Natural killer cell treated with Interleukin-12 subunit alpha and Interleukin-12 subunit beta and Interleukin-15 and Interleukin-18, amount 100 ng/mL, for 72 hours (primary cell): ENCODE measurements around the gene FER. TPM values are rescaled to one million over a fixed set of nuclear protein-coding genes. Genes with fewer than 3 reads are reported as not detected.

Source experiments
- ATAC-seq, 2 donors: fragments of 150-1000 bp; cut with Tn5 transposase in 1 of 2; sonication (Bioruptor Pico), chemical (Tn5 transposase) in 1 of 2; 2 replicates each; pipeline ENCODE4 v1.10.0; 2021
- DNase-seq: peaks from one replicate; pipeline ENCODE4 v3.0.0; 2022; ENCODE audit warnings: low spot score
- H3K27ac Mint-ChIP-seq, 2 donors: 1 replicate in 1 of 2; 2 replicates in 1 of 2; pipeline ENCODE4 v1.8.0; 2022; ENCODE audit warnings: mixed read lengths in 2 of 2, mild to moderate bottlenecking in 1 of 2, moderate library complexity in 1 of 2
- H3K27me3 Mint-ChIP-seq, 2 donors: 1 replicate in 1 of 2; 2 replicates in 1 of 2; pipeline ENCODE4 v1.8.0; 2022; ENCODE audit warnings: mixed read lengths in 2 of 2
- H3K36me3 Mint-ChIP-seq: one replicate; pipeline ENCODE4 v1.8.0; 2022; ENCODE audit warnings: mixed read lengths
- H3K4me1 Mint-ChIP-seq, 2 donors: 1 replicate in 1 of 2; 2 replicates in 1 of 2; pipeline ENCODE4 v1.8.0; 2022; ENCODE audit warnings: low read depth in 2 of 2, mixed read lengths in 2 of 2, mild to moderate bottlenecking in 1 of 2
- H3K4me3 Mint-ChIP-seq: one replicate; pipeline ENCODE4 v1.8.0; 2022; ENCODE audit warnings: mixed read lengths
- H3K9me3 Mint-ChIP-seq: 2 replicates; pipeline ENCODE4 v1.8.0; 2022; ENCODE audit warnings: mixed read lengths
- total RNA-seq, 2 donors: library from RNA; stranded (reverse); gene quantifications; one replicate each; pipeline ENCODE4 v1.2.3, GENCODE V29; 2022

The FER gene
- total RNA-seq, 2 donors from 2014 or later, result 13.4 to 22.1 TPM

- no peak for ATAC-seq
- no peak for DNase-seq
- no peak overlapping the region for H3K4me3 Mint-ChIP-seq
- H3K36me3 Mint-ChIP-seq, result no peaks in the 10 kb centered on the region
- H3K4me1 Mint-ChIP-seq, result no peaks in the 10 kb centered on the region
- no peak overlapping the region for H3K27ac Mint-ChIP-seq
- no peaks in the 10 kb centered on the region for H3K27me3 Mint-ChIP-seq
- no peaks in the 10 kb centered on the region for H3K9me3 Mint-ChIP-seq
These were observed 336.2 kb downstream of the FER start for GRCh38 chr5:109083937-109084336.

DNA sequence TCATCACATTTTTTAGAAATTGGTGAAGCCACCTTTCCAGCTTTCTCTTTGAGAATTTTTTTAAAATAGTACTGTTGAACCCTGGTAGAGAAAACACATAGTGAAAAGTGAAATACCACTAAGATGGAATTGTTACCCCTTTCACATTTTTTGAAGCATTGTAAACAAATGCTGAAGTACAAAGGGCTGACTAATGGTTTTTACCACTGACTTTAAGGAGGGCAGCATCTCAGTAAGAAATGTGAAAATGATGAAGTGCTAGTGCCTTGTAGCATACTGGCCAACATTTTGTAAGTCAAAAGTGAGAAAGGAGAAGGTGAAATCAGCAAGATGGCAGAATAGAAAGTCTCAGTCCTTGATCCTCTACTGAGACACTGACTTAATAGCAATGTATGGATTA, 341.5 kb downstream of the FER start:
- Mint-ChIP-seq H3K4me1 (no peaks in the 10 kb centered on the region), H3K4me3 (no peak overlapping the region), H3K27me3 (no peaks in the 10 kb centered on the region), H3K9me3 (no peaks in the 10 kb centered on the region), H3K36me3 (peaks cover 8% of the 10 kb centered on the region), H3K27ac (no peak overlapping the region)
- DNase-seq, result no peak
- no peak for ATAC-seq

- ATAC-seq, result no peak
- Mint-ChIP-seq H3K36me3 (no peaks in the 10 kb centered on the region), H3K4me1 (no peaks in the 10 kb centered on the region), H3K9me3 (no peaks in the 10 kb centered on the region), H3K4me3 (no peak overlapping the region), H3K27me3 (no peaks in the 10 kb centered on the region), H3K27ac (no peak overlapping the region)
- no peak for DNase-seq
These were observed 351.4 kb downstream of the FER start for GRCh38 chr5:109099081-109099480.

DNA sequence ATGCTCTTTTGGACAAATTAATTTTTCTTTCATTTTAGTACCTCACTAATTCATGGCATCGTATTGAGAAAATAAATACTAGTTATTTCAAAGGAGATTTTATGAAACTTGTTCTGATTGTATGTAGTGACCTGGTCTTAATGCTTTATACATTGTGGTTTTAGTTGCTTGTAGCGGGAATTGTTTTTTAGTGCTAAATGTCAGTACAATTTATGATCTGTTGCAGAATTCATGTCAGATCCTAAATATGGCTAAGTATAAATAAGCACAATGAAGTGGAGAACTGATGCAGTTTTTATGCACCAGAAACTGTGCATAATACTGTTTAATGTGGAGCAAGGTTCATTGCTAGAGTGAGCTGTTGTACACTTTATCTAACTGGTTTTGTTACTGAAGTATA, 353.3 kb downstream of the FER start:
- no peaks in the 10 kb centered on the region for H3K9me3 Mint-ChIP-seq
- no peaks in the 10 kb centered on the region for H3K36me3 Mint-ChIP-seq
- no peaks in the 10 kb centered on the region for H3K27me3 Mint-ChIP-seq
- no peak for ATAC-seq
- H3K27ac Mint-ChIP-seq, result no peak overlapping the region
- H3K4me1 Mint-ChIP-seq, result no peaks in the 10 kb centered on the region
- no peak overlapping the region for H3K4me3 Mint-ChIP-seq
- DNase-seq, result no peak

GRCh38 chr5:109102096-109102690, 354.5 kb downstream of the FER start:
- H3K36me3 Mint-ChIP-seq, result no peaks in the 10 kb centered on the region
- DNase-seq (no peak), ATAC-seq (no peak)
- no peak overlapping the region for H3K4me3 Mint-ChIP-seq
- no peaks in the 10 kb centered on the region for H3K9me3 Mint-ChIP-seq
- no peak overlapping the region for H3K27ac Mint-ChIP-seq
- no peaks in the 10 kb centered on the region for H3K4me1 Mint-ChIP-seq
- H3K27me3 Mint-ChIP-seq, result no peaks in the 10 kb centered on the region

DNA sequence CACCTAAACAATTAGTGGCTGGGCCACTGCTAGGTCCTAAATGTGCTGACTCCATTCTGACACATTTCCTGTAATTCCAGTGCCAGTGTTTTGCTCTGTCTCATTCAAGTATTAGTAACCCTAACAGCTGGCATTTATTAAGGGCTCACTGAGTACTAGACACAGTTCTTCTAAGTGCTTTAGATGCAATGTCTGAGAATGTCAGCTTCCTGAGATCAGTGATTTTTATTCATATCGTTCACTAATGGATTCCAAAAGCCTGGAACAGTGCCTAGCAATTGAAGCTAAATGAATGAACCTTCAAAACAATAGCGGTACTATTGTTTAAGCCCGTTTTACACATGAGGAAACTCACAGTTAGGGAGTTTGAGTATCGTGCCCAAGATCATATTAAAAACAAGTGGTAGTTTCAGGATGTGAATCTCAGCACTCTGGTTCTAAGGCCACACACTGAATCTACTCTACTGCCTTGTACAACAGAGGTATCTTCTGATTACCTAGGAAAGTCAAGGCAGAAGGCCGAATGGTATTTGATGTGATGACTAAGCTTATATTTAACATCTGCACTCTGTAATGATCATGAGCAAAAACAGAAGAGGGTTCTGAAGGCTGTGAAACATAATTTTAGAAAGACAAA, 358.1 kb downstream of the FER start:
- no peaks in the 10 kb centered on the region for H3K27me3 Mint-ChIP-seq
- no peak overlapping the region for H3K4me3 Mint-ChIP-seq
- no peaks in the 10 kb centered on the region for H3K4me1 Mint-ChIP-seq
- ATAC-seq, result no peak
- no peak for DNase-seq
- H3K36me3 Mint-ChIP-seq, result no peaks in the 10 kb centered on the region
- peaks cover 4% of the 10 kb centered on the region for H3K9me3 Mint-ChIP-seq
- H3K27ac Mint-ChIP-seq, result no peak overlapping the region

DNA sequence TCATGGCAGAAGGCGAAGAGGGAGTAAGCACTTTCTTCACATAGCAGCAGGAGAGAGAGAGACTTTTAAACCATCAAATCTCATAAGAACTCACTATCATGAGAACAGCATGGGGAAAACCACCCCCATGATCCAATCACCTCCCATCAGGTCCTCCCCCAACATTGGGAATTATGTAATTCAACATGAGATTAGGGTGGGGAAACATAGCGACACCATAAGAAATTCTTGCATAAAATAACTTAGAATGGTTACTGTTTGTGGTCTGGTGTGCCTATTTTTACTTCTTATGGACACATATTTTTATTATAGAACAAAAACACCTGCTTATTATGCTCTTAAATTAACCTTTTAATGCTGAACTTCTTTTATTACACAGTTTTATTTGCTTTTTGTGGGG, 364.0 kb downstream of the FER start:
- H3K4me3 Mint-ChIP-seq, result no peak overlapping the region
- H3K27ac Mint-ChIP-seq, result no peak overlapping the region
- peaks cover 4% of the 10 kb centered on the region for H3K9me3 Mint-ChIP-seq
- H3K4me1 Mint-ChIP-seq, result peaks cover 0 to 2% of the 10 kb centered on the region in 2 donors
- H3K27me3 Mint-ChIP-seq, result no peaks in the 10 kb centered on the region
- DNase-seq (no peak), ATAC-seq (no peak)
- H3K36me3 Mint-ChIP-seq, result no peaks in the 10 kb centered on the region

GRCh38 chr5:109113608-109114007, 365.9 kb downstream of the FER start:
- ATAC-seq (no peak), DNase-seq (no peak)
- no peak overlapping the region for H3K4me3 Mint-ChIP-seq
- H3K9me3 Mint-ChIP-seq, result peaks cover 4% of the 10 kb centered on the region
- H3K36me3 Mint-ChIP-seq, result no peaks in the 10 kb centered on the region
- H3K27me3 Mint-ChIP-seq, result no peaks in the 10 kb centered on the region
- no peak overlapping the region for H3K27ac Mint-ChIP-seq
- H3K4me1 Mint-ChIP-seq, result peaks cover 0 to 2% of the 10 kb centered on the region in 2 donors

- no peaks in the 10 kb centered on the region for H3K4me1 Mint-ChIP-seq
- DNase-seq, result no peak
- H3K36me3 Mint-ChIP-seq, result peaks cover 4% of the 10 kb centered on the region
- H3K4me3 Mint-ChIP-seq, result no peak overlapping the region
- no peaks in the 10 kb centered on the region for H3K27me3 Mint-ChIP-seq
- H3K27ac Mint-ChIP-seq, result no peak overlapping the region
- ATAC-seq, result no peak
- peaks cover 4% of the 10 kb centered on the region for H3K9me3 Mint-ChIP-seq
These were observed 373.5 kb downstream of the FER start for GRCh38 chr5:109121225-109121624.

DNA sequence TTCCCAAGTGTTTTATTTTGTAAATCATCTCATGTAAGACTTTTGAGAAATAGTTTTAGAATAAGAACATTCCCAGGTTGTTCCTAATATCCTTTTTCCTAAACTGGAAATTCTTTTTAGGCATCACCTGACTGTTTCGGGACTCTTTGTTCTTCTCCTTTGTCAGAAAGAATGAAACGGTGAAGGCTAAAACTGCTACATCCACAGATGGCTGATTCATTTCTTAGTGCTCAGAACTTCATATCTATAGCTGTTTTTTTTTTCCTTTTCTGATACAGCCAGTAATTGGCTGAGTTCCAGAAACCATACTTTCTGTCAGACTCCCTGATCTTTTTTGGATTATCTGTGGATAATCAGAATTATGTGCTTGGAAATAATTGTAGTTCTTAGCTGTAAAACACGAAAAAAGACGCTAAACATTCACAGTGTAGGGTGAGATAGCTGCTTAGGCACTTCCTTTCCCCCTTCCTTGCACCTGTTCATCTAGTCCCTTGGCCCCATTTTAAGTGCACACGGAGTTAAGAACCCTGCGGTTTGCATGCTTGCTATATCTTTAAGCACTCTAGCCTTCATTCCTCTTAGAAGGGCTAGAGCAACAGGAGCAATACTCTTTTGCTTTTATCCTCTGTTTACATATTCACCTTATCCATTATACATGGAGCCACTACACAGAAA, 378.2 kb downstream of the FER start:
- Mint-ChIP-seq H3K27ac (no peak overlapping the region), H3K27me3 (no peaks in the 10 kb centered on the region), H3K4me1 (no peaks in the 10 kb centered on the region), H3K4me3 (no peak overlapping the region), H3K9me3 (peaks cover 4% of the 10 kb centered on the region), H3K36me3 (peaks cover 4% of the 10 kb centered on the region)
- ATAC-seq (no peak), DNase-seq (no peak)

DNA sequence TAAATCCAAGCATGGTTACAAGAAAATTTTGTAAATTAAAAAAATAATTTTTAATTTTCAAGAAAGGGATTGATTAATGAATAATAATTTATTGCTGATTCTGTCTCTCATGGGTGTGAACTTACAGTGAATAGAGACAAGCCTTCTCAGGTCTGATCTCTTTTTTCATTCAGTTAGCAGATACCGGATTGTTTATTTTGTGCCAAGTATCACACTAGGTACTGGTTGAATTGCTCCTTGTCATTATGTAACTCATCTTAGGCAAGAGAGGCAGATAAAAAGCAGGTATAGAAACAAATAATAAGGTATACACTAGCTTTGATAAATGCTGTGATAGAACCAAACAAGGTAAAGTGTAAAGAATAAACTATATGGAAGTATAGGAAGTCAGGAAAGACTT, 378.8 kb downstream of the FER start:
- DNase-seq, result no peak
- H3K36me3 Mint-ChIP-seq, result peaks cover 4% of the 10 kb centered on the region
- no peaks in the 10 kb centered on the region for H3K27me3 Mint-ChIP-seq
- no peak overlapping the region for H3K27ac Mint-ChIP-seq
- no peaks in the 10 kb centered on the region for H3K9me3 Mint-ChIP-seq
- H3K4me1 Mint-ChIP-seq, result no peaks in the 10 kb centered on the region
- ATAC-seq, result no peak
- no peak overlapping the region for H3K4me3 Mint-ChIP-seq

DNA sequence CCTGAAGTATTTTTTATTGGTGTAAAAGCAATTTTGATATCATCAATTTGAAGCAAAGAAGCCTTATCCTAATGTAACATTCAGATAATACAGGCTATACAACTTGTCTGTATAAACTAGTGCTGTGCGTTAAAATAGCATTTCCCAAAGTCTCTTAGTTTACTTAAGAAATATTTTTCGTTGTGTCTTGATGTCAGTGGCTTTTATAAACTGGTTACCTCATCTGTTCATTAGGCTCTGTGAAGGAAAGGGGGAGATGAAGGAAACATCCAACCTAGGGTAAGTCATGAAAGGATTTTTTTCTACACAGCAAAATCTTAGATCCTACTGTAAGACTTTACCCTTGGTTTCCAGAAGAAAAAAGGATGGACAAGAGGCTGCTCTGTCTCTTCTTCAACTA, 389.2 kb downstream of the FER start:
- Mint-ChIP-seq H3K4me3 (no peak overlapping the region), H3K36me3 (no peaks in the 10 kb centered on the region), H3K9me3 (no peaks in the 10 kb centered on the region), H3K27ac (no peak overlapping the region), H3K27me3 (no peaks in the 10 kb centered on the region), H3K4me1 (no peaks in the 10 kb centered on the region)
- DNase-seq (no peak), ATAC-seq (no peak)

DNA sequence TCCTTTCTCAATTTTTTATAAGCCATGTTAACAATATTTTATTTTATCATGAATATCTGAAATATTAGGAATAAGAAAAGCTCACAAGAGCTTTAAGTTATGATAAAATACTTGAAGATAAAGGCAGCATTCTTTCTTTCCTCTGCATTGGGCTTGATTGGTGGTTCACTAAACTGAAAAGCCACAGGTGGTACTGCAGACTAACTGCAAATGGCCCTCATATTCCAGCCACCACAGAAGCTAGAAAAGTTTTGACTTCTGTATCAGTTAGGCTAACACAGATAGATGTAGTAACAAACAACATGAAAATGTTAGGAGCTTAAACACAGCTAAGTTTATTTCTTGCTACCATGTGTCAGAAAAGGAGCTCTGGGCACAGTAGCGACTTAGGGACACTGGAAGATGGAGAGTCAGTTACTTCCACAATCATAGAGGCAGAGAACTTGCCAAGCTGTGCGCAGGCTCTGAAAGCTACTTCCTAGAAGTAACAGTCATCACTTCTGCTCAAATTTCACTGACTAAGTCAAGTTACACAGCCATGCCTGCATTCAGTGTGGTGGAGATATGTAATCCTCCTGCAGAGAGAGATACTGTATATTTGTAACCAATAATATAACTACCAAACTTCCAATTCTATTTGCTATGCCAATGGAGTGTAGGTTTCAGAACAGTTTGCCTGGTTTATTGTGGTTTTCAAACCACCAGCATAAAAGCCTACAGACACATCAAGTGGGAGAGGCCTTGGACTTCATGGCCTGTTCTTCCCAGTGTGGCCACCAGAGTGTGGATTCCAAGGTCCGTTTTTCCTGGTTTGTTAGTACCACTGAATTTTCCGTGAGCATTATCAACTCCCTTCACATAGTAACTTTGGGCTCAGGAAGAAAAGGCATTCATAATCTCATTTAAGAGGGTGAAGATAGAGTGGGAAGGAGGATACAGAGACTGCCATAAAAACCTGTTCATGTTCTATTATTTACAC, 393.8 kb downstream of the FER start:
- H3K27ac Mint-ChIP-seq, result no peak overlapping the region
- no peak overlapping the region for H3K4me3 Mint-ChIP-seq
- no peaks in the 10 kb centered on the region for H3K4me1 Mint-ChIP-seq
- H3K36me3 Mint-ChIP-seq, result no peaks in the 10 kb centered on the region
- DNase-seq (no peak), ATAC-seq (no peak)
- no peaks in the 10 kb centered on the region for H3K27me3 Mint-ChIP-seq
- H3K9me3 Mint-ChIP-seq, result no peaks in the 10 kb centered on the region

DNA sequence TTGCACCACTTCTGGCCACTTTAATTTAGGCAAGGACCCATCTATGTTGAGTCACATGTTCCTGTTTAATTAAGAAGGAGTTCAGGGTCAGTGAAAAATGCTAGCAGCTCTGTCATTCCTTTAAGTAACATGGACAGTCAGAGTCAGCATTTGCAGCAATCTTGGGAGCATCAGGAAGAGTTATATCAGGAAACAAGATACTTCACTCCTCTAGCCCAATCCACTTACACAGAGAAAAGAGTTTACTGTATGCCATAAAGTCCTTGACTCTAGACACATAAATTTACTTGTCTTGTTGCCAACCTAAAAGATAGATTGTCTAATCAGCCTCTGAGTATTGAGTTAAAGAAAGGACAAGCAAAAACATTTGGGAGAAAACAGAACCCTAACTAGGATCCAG, 395.3 kb downstream of the FER start:
- ATAC-seq, result no peak
- Mint-ChIP-seq H3K4me1 (no peaks in the 10 kb centered on the region), H3K27ac (no peak overlapping the region), H3K27me3 (no peaks in the 10 kb centered on the region), H3K4me3 (no peak overlapping the region), H3K9me3 (no peaks in the 10 kb centered on the region), H3K36me3 (no peaks in the 10 kb centered on the region)
- DNase-seq, result no peak
